GM19238 (cell line): ENCODE data around the gene CSPG4.

Experiments used
- DNase-seq: peaks from one replicate; pipeline ENCODE4 v3.0.0; 2011; ENCODE audit warnings: low spot score; ENCODE audit not compliant: insufficient read length

Gene CSPG4

DNA sequence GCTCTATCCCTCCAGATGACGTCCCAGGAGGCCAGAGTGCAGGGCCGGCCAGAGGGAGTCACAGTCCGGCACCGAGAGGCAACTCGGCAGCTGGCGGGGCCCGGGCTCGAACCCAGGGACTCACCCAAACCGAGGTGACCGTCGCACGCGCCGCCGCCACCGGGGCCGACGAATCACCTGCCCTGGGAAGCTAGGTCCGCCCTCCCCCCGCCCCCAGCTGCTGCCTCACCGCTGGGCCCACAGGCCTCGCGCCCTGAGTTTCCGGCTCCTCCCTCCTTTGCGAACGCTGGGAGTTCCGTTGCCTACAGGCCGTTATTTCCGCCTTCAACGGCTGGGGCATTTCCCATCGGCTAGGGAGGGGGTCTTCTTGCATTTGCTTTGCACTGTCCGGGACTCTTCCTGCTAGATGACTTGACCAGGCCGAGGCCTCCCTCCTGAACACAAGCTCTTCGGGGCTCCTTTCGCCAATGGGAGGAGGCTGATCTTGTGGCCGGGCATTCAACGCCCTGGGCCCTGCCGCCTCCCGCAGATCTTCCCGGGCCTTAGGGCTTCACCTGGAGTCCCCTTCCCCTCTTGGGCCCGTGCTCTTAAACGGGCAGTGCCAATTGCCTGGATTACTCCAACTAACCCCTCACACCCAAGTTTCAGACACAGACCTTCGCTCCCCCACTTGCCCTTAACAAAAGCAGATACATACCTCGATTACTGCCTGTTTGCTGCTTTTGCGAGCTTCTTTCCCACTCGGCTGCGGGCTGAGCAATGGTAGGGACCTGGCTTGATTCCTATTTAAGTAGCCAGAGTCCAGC is 86.9 kb downstream of the CSPG4 start, which contains the start of gene SNUPN:
TSS of gene SNUPN (minus strand) at position 184 of the 806 bp plus-strand sequence. CDS start 4,674 bp downstream, outside the sequence.
- DNase-seq = peak; percentile 98
